CD14-positive monocyte (primary cell): ENCODE results near the gene SLC22A3. TPM values are rescaled to one million over a fixed set of nuclear protein-coding genes. Genes with fewer than 3 reads are reported as not detected.

Experiments used
- DNase-seq, 3 donors: peaks; one replicate each; pipeline ENCODE4 v3.0.0-alpha.2; 2011 to 2022
- H2AFZ ChIP-seq: 2 replicates; pipeline ENCODE4 v1.6.0; 2012; ENCODE audit warnings: mild to moderate bottlenecking, low read depth, low read length, inconsistent platforms; ENCODE audit not compliant: insufficient read depth, poor library complexity, severe bottlenecking
- H3K27ac ChIP-seq, 2 donors: 1 replicate in 1 of 2; 2 replicates in 1 of 2; pipeline ENCODE4 v1.5.1; 2012 to 2013; ENCODE audit warnings: low read length in 2 of 2, control low read depth in 1 of 2, inconsistent platforms in 1 of 2, low read depth in 1 of 2, mild to moderate bottlenecking in 1 of 2
- H3K27me3 ChIP-seq, 2 donors: one replicate each; pipeline versions ENCODE4 v1.6.0 to v1.6.1; 2011 to 2013; ENCODE audit warnings: low read length in 2 of 2; ENCODE audit not compliant: control insufficient read depth in 2 of 2, insufficient read depth in 2 of 2
- H3K36me3 ChIP-seq, 2 donors: replicated peaks in 1 of 2; 1 replicate in 1 of 2; 2 replicates in 1 of 2; pipeline versions ENCODE4 v1.5.1 to v1.6.1; 2012 to 2013; ENCODE audit warnings: low read length in 2 of 2, control low read depth in 1 of 2, inconsistent platforms in 1 of 2, mild to moderate bottlenecking in 1 of 2; ENCODE audit not compliant: insufficient read depth in 2 of 2, control insufficient read depth in 1 of 2
- H3K4me1 ChIP-seq, 2 donors: 1 replicate in 1 of 2; 2 replicates in 1 of 2; pipeline versions ENCODE4 v1.5.1 to v1.6.1; 2012 to 2013; ENCODE audit warnings: low read length in 2 of 2, control low read depth in 1 of 2, inconsistent platforms in 1 of 2, mild to moderate bottlenecking in 1 of 2, moderate library complexity in 1 of 2; ENCODE audit not compliant: insufficient read depth in 2 of 2, control insufficient read depth in 1 of 2
- H3K4me2 ChIP-seq: replicated peaks from 2 replicates; pipeline ENCODE3; 2012; ENCODE audit warnings: low read length, moderate library complexity, mild to moderate bottlenecking; ENCODE audit not compliant: poor library complexity, severe bottlenecking; ENCODE audit errors: extremely low read depth
- H3K4me3 ChIP-seq, 3 experiments: fragments of 200-600 bp in 1 of 3; sonication (generic) in 1 of 3; replicated peaks in 1 of 3; 1 replicate in 2 of 3; 2 replicates in 1 of 3; pipeline ENCODE4 v1.5.1; 2011 to 2013; ENCODE audit warnings: low read length in 3 of 3, mild to moderate bottlenecking in 3 of 3, control low read depth in 2 of 3, low read depth in 2 of 3, inconsistent platforms in 1 of 3, moderate library complexity in 1 of 3
- H3K79me2 ChIP-seq: 2 replicates; pipeline ENCODE4 v1.6.0; 2012; ENCODE audit warnings: mild to moderate bottlenecking, control low read depth, inconsistent platforms, low read length, moderate library complexity; ENCODE audit not compliant: insufficient read depth
- H3K9ac ChIP-seq: 2 replicates; pipeline ENCODE4 v1.6.0; 2017; ENCODE audit warnings: low read length, mild to moderate bottlenecking; ENCODE audit not compliant: insufficient read depth, poor library complexity, severe bottlenecking
- H3K9me3 ChIP-seq, 2 donors: replicated peaks in 1 of 2; 1 replicate in 1 of 2; 2 replicates in 1 of 2; pipeline versions ENCODE4 v1.5.1 to v1.6.1; 2012 to 2013; ENCODE audit warnings: low read length in 2 of 2, control low read depth in 1 of 2; ENCODE audit not compliant: control insufficient read depth in 1 of 2, insufficient read depth in 1 of 2
- H4K20me1 ChIP-seq: 2 replicates; pipeline ENCODE4 v1.6.0; 2012; ENCODE audit warnings: mild to moderate bottlenecking, low read length, control low read depth, moderate library complexity; ENCODE audit not compliant: insufficient read depth
- H3K27ac Mint-ChIP-seq, 7 donors: one replicate each; pipeline ENCODE4 v1.8.0; 2020; ENCODE audit warnings: mild to moderate bottlenecking in 7 of 7, mixed read lengths in 7 of 7, moderate library complexity in 6 of 7, inconsistent platforms in 2 of 7
- H3K27me3 Mint-ChIP-seq, 3 donors: one replicate each; pipeline ENCODE4 v1.8.0; 2021 to 2022; ENCODE audit warnings: low read depth in 3 of 3, mild to moderate bottlenecking in 3 of 3, mixed read lengths in 3 of 3, moderate library complexity in 3 of 3, inconsistent platforms in 1 of 3
- H3K36me3 Mint-ChIP-seq, 2 donors: one replicate each; pipeline ENCODE4 v1.8.0; 2020; ENCODE audit warnings: mixed read lengths in 2 of 2, inconsistent platforms in 1 of 2, mild to moderate bottlenecking in 1 of 2
- H3K4me1 Mint-ChIP-seq: one replicate; pipeline ENCODE4 v1.8.0; 2020; ENCODE audit warnings: mild to moderate bottlenecking, mixed read lengths
- H3K4me3 Mint-ChIP-seq, 2 donors: one replicate each; pipeline ENCODE4 v1.8.0; 2020; ENCODE audit warnings: mild to moderate bottlenecking in 2 of 2, mixed read lengths in 2 of 2, moderate library complexity in 1 of 2
- H3K9me3 Mint-ChIP-seq, 7 donors: one replicate each; pipeline ENCODE4 v1.8.0; 2020 to 2022; ENCODE audit warnings: mixed read lengths in 7 of 7, mild to moderate bottlenecking in 6 of 7, moderate library complexity in 6 of 7, inconsistent platforms in 2 of 7
- CTCF ChIP-seq: fragments of 200-600 bp; IDR thresholded peaks from one replicate; pipeline ENCODE4 v1.8.0; 2022; ENCODE audit warnings: antibody characterized with exemption, mild to moderate bottlenecking
- WGBS: methylation state at CpG from one replicate; pipeline ENCODE4 v1.1.5; 2013; ENCODE audit warnings: missing lambda C conversion rate; ENCODE audit not compliant: insufficient coverage; 5-methylcytosine and 5-hydroxymethylcytosine counted together
- intact Hi-C, 2 donors: fragments of 100-400 bp; cut with micrococcal nuclease; formaldehyde crosslinking; loops; one replicate each; pipeline versions ENCODE4 v1.15.0 to v1.15.1; 2023
- polyA plus RNA-seq, 3 donors: library from polyadenylated mRNA; depleted of rRNA in 1 of 3; unstranded in 2 of 3; stranded (reverse) in 1 of 3; fragments of 300-500 nt in 2 of 3; fragments of >200 nt in 1 of 3; fragmentation: Illumina TruSeq in 2 of 3; gene quantifications; 1 replicate in 2 of 3; 2 replicates in 1 of 3; pipeline ENCODE4 v1.2.3, GENCODE V29; 2012 to 2021

SLC22A3 gene
- polyA plus RNA-seq, 3 donors: not detected

GRCh38 chr6:160398674-160399271, 50.6 kb downstream of the SLC22A3 start:
- WGBS: 94% methylated on average over 2 of the region's 3 CpGs
- H3K9me3 ChIP-seq: no peaks in the 10 kb centered on the region
- no peak overlapping the region for H2AFZ ChIP-seq
- H4K20me1 ChIP-seq: no peaks in the 10 kb centered on the region
- no peak overlapping the region for H3K9ac ChIP-seq
- no peaks in the 10 kb centered on the region for H3K27me3 ChIP-seq
- peaks cover 0 to 2% (median 0%) of the 10 kb centered on the region in 7 donors for H3K9me3 Mint-ChIP-seq
- H3K27ac Mint-ChIP-seq: no peak overlapping the region
- H3K4me2 ChIP-seq: no peak overlapping the region
- DNase-seq: no peak
- H3K4me3 Mint-ChIP-seq: no peak overlapping the region
- TF ChIP-seq CTCF: no peak
- no peak overlapping the region for H3K4me3 ChIP-seq
- H3K27ac ChIP-seq: no peak overlapping the region
- H3K79me2 ChIP-seq: no peaks in the 10 kb centered on the region
- no peaks in the 10 kb centered on the region for H3K4me1 Mint-ChIP-seq
- H3K36me3 Mint-ChIP-seq: no peaks in the 10 kb centered on the region
- peaks cover 2 to 5% (median 4%) of the 10 kb centered on the region in 3 donors for H3K27me3 Mint-ChIP-seq
- H3K36me3 ChIP-seq: no peaks in the 10 kb centered on the region
- intact Hi-C loops: no loop called here
- no peaks in the 10 kb centered on the region for H3K4me1 ChIP-seq

- no peak overlapping the region for H3K9ac ChIP-seq
- H4K20me1 ChIP-seq: no peaks in the 10 kb centered on the region
- DNase-seq: no peak
- Mint-ChIP-seq H3K27ac (no peak overlapping the region), H3K27me3 (peaks cover 4 to 5% (median 4%) of the 10 kb centered on the region in 3 donors), H3K4me1 (no peaks in the 10 kb centered on the region), H3K4me3 (no peak overlapping the region), H3K36me3 (no peaks in the 10 kb centered on the region), H3K9me3 (peaks cover 0 to 2% (median 0%) of the 10 kb centered on the region in 7 donors)
- no peak for TF ChIP-seq CTCF
- intact Hi-C loops: no loop called here
- no peaks in the 10 kb centered on the region for H3K27me3 ChIP-seq
- H3K79me2 ChIP-seq: no peaks in the 10 kb centered on the region
- no peak overlapping the region for H2AFZ ChIP-seq
- no peaks in the 10 kb centered on the region for H3K4me1 ChIP-seq
- no peaks in the 10 kb centered on the region for H3K36me3 ChIP-seq
- no peaks in the 10 kb centered on the region for H3K9me3 ChIP-seq
- no CpG with 5 or more reads among the region's 2 CpGs for WGBS
- H3K4me2 ChIP-seq: no peak overlapping the region
- no peak overlapping the region for H3K4me3 ChIP-seq
- no peak overlapping the region for H3K27ac ChIP-seq
Measured at GRCh38 chr6:160400446-160400845, 52.3 kb downstream of the SLC22A3 start.
